Measurements from ENCODE around the gene H2AZ2. TPM values are rescaled to one million over a fixed set of nuclear protein-coding genes. Genes with fewer than 3 reads are reported as not detected.

The H2AZ2 gene
- total RNA-seq = 10 to 100 TPM; 37.8 to 83.0 (median 56.1) TPM
- 10 to 100 TPM; 45.1 to 56.4 TPM for polyA plus RNA-seq

- Histone ChIP-seq H3K4me3 (peak within 1 kb of the TSS; percentile 65 to 77 (median 71)), H3K4me1 (peaks cover 0 to 22% (median 17%) of the 10 kb centered on the region in 3 donors), H3K9me3 (no peaks in the 10 kb centered on the region), H3K36me3 (no peaks in the 10 kb centered on the region), H3K27ac (peak within 1 kb of the TSS; percentile 87 to 99 (median 96)), H3K27me3 (no peaks in the 10 kb centered on the region)
- 0% methylated on average over 38 to 70 of the region's 70 CpGs for WGBS, 2 donors
- FAIRE-seq = peak; percentile 95
- no peak for TF ChIP-seq CTCF (IDR thresholded peaks at IDR 0.05)
- DNase-seq = peak; percentile 99 to 100 (median 100)
- peak; percentile 92 to 96 (median 92) for ATAC-seq
- intact Hi-C loops (cut with DNase I) = no loop called here
Observed at GRCh38 chr7:44847920-44848634, at the start of gene H2AZ2. Gene H2AZ2 (minus strand): TSS chr7:44848087. CDS start chr7:44847971, 116 bp downstream.

- FAIRE-seq (no peak), DNase-seq (no peak), ATAC-seq (no peak)
- intact Hi-C loops (cut with DNase I) = no loop called here
- no peaks in the 10 kb centered on the region for H3K36me3 ChIP-seq
- H3K27ac ChIP-seq = no peak overlapping the region
- no peaks in the 10 kb centered on the region for H3K27me3 ChIP-seq
- WGBS, 2 donors = 84 to 97% methylated on average over 1 of the region's 1 CpG
- TF ChIP-seq CTCF (IDR thresholded peaks at IDR 0.05) = no peak
- no peaks in the 10 kb centered on the region for H3K9me3 ChIP-seq
- H3K4me3 ChIP-seq = no peak overlapping the region
- peaks cover 0 to 6% (median 0%) of the 10 kb centered on the region in 3 donors for H3K4me1 ChIP-seq
Observed at GRCh38 chr7:44897309-44897708, 49.4 kb upstream of the H2AZ2 start.

GRCh38 chr7:44894888-44895580 lies 47.1 kb upstream of the H2AZ2 start:
- peaks cover 0 to 6% (median 0%) of the 10 kb centered on the region in 3 donors for H3K4me1 ChIP-seq
- no peaks in the 10 kb centered on the region for H3K9me3 ChIP-seq
- 85 to 90% methylated on average over 4 of the region's 4 CpGs for WGBS, 2 donors
- no peaks in the 10 kb centered on the region for H3K27me3 ChIP-seq
- FAIRE-seq (no peak), DNase-seq (no peak), ATAC-seq (no peak)
- no peaks in the 10 kb centered on the region for H3K36me3 ChIP-seq
- no peak for TF ChIP-seq CTCF (IDR thresholded peaks at IDR 0.05)
- intact Hi-C loops (cut with DNase I) = no loop called here
- H3K27ac ChIP-seq = no peak overlapping the region
- no peak overlapping the region for H3K4me3 ChIP-seq

DNA sequence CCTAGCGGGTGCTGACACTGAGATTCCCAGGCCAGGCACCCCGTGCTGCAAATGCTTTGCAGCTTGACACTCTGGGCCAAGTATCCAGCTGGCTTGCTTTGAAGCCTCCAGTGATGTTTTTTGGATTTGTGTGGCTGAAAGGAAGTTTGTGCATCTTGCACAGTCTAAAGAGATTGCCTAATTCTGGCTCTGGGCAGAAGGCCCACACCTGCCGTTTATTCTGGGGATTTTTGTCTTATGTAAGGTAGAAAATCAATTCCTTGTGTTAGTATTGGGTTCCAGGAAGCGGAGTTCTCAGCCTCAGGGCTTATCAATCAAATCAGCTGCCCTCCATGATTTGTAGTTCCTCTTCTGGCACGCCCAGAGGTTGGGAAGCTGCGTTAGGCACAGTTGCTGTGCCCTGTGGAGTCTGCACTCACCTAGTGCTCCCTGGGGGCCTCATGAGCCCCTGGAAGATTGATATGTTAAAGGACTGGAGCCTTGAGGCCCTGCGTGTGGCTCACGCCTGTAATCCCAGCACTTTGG lies 45.9 kb upstream of the H2AZ2 start:
- no peaks in the 10 kb centered on the region for H3K9me3 ChIP-seq
- intact Hi-C loops (cut with DNase I) = no loop called here
- no peak for TF ChIP-seq CTCF (IDR thresholded peaks at IDR 0.05)
- FAIRE-seq (no peak), DNase-seq (peak in 3 of 6 donors; percentile 18 to 48 (median 41)), ATAC-seq (peak; percentile 64 to 92 (median 76))
- H3K27ac ChIP-seq = peak overlapping the region in 3 of 4 donors; percentile 41 to 63 (median 63)
- no peak overlapping the region for H3K4me3 ChIP-seq
- no peaks in the 10 kb centered on the region for H3K36me3 ChIP-seq
- 37 to 38% methylated on average over 8 of the region's 8 CpGs for WGBS, 2 donors
- no peaks in the 10 kb centered on the region for H3K27me3 ChIP-seq
- H3K4me1 ChIP-seq = peaks cover 0 to 6% (median 0%) of the 10 kb centered on the region in 3 donors

Measured in pancreas (tissue), 10 donors.